HG03280 (cell line): ENCODE data around the gene EPB41L4A.
"Not testable (repeated sequence)": the region's sequence is repeated elsewhere in the genome, so short reads cannot be mapped to it uniquely, and the experiment has no call there.

Source experiments
- ATAC-seq: cut with Tn5 transposase; IDR thresholded peaks from one replicate; pipeline ENCODE4 v1.9.1; 2021; ENCODE audit warnings: mild to moderate bottlenecking, moderate library complexity; ENCODE audit not compliant: unreplicated experiment

EPB41L4A gene

GRCh38 chr5:112217843-112218579 is 201.1 kb downstream of the EPB41L4A start:
- no peak for ATAC-seq

DNA sequence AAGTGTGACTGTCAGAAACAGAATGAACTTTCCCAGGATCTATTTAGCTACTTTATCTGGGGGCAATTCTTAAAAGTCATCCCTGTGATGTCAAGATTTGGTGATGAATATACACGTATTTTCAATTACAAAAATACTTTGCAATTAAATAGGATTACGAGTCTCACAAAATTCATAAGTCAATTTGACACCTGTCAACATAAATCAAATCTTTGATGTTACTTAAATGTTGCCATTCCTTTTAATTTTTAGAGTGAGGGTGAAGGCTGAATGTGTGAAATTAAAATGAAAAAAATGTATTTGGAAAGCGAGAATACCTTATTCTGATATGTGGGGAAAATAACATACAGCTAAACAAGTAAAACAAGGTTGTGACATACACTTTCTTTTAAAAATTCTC is 202.9 kb downstream of the EPB41L4A start:
- no peak for ATAC-seq

DNA sequence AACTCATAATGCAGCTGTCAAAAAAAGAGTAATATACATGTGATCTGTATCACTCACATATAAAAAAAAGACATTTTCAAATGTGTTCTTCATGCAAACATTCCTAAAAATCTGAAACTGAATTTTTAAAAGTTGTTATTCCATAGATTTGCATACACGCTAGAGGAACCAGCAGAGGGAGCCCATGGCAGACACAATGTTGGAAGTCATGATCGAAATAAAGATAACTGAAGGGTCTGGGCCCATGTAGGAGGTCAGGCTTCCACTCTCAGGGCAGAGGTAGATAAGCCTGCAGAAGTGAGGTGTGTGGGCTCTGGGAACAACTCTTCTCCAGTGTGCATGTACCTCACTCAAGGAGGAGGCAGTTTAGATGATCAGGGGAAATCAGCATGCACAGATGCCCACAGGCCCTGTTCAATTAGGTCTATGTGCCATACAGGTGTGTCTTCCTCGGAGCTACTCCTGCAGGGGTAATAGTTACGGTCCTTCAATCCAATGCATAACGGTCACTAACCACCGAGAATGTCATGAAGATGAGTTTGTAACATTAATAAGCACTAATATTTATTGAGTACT is 208.6 kb downstream of the EPB41L4A start:
- no peak for ATAC-seq

GRCh38 chr5:112208699-112209615 is 210.1 kb downstream of the EPB41L4A start:
- no peak for ATAC-seq

GRCh38 chr5:112208195-112208594 is 210.9 kb downstream of the EPB41L4A start:
- ATAC-seq: not testable (repeated sequence)

GRCh38 chr5:112205846-112206245 is 213.2 kb downstream of the EPB41L4A start:
- ATAC-seq: no peak

GRCh38 chr5:112203229-112203628 is 215.8 kb downstream of the EPB41L4A start:
- no peak for ATAC-seq

DNA sequence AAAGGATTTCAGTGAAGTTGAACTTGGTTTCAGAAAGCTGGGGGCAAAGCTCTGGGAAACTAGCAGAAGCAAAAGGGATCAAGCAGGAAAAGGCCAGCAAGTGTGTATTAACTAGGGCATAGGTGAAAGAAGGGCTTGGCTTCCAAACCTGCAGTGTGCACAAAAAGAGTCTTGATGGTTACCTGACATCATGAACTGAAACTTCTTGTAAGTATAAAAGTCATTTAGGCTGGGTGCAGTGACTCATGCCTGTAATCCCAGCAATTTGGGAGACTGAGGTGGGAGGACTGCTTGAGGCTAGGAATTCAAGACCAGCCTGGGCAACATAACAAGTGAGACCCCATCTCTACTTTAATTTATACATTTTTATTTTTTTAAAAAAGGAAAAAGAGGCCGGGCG is 216.4 kb downstream of the EPB41L4A start:
- ATAC-seq: no peak

GRCh38 chr5:112201141-112201540 is 217.9 kb downstream of the EPB41L4A start:
- no peak for ATAC-seq

DNA sequence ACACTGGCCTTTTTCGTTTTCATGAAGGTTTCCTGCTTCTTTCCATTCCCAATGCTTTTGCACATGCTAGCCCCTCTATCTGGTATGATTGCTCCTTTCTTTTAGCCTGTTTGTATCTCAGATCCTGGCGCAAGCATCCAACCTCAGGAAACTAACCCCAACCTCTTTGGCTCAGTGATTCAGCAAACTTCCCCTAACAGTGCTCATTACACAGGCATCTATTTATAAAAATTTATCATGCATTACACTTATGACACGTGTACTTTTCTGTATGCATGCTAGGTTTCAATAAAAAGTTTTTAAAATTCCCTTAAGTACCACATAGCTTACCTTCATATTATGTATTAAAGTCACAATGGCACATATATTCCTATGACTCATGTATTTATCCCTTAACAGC is 218.9 kb downstream of the EPB41L4A start:
- no peak for ATAC-seq

DNA sequence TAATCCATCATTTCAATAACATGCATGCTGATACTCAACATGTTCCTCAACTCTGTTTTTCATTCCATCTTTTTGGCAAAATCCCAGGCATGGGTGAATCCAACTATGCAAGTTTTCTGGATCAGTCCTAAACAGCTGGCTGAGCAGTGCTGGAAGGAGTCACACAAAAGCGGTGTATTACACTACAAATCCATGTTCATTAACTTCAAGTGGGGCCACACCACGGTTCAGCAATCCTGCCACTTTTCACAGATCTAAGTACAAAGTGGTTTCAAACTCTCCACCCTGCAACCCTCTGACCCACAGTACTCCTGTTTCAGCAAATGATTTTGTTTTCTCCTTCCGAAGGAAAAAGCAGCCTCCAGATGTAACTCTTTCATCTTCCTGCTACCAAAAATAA is 222.5 kb downstream of the EPB41L4A start:
- no peak for ATAC-seq

DNA sequence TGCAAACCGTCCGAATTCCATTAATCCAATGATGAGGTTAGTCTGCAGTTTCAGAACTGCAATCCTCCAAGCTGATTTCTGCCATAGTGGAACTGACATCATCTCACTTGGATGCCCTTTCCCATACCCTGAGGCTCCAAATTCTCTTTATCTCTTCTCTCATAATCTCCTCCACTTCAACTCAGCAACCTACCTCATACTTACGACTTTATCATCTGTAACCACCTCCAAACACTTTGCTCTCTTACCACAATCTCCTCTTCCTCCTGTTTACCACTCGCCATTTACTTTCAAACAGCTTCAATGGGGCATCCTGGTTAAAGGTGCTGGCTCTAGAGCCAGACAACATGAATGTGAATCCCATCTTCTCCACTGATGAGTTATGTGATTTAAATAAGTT is 223.2 kb downstream of the EPB41L4A start:
- ATAC-seq: no peak

GRCh38 chr5:112192866-112193265 is 226.2 kb downstream of the EPB41L4A start:
- ATAC-seq: no peak

- ATAC-seq: no peak
Observed at GRCh38 chr5:112192072-112192471, 227.0 kb downstream of the EPB41L4A start.

- no peak for ATAC-seq
Observed at GRCh38 chr5:112189391-112189790, 229.7 kb downstream of the EPB41L4A start.

DNA sequence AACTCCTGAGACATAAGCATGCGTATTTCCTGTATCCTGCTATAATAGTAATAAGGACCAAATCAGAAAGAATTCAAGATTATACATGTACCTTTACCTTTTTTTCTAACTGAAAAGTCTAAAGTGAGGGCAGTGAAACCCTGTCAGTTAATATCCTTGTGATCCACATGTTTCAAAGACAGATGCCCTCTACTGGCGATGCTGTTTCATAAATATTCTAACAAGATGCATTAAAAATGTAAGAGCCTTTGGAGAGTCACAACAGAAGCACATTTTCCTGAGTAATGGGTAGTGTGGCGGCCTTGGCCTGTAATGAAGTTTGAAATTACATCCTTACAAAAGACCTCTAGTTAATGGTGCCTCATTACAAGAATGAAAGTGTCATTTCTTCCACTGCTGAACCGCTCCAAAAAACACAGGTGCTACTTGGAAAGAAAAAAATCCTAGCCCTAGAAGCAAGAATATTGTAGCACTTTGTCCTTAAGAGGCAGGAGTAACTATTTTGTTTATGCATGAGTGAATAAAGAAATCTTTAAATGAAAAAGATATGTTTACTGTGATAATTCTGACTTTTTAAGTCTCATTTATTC is 232.6 kb downstream of the EPB41L4A start:
- no peak for ATAC-seq

GRCh38 chr5:112183874-112184273 is 235.2 kb downstream of the EPB41L4A start:
- ATAC-seq: no peak

- ATAC-seq: no peak
Observed at GRCh38 chr5:112183103-112183711, 235.9 kb downstream of the EPB41L4A start.

GRCh38 chr5:112179290-112179689 is 239.8 kb downstream of the EPB41L4A start:
- no peak for ATAC-seq

GRCh38 chr5:112174959-112175594 is 244.0 kb downstream of the EPB41L4A start:
- ATAC-seq: peak; percentile 95
